ENCODE measurements around the gene TMEM80.

The TMEM80 gene

GRCh38 chr11:746289-747157 lies 50.9 kb downstream of the TMEM80 start:
- DNase-seq (ENCODE audit: low spot score) = peak; percentile 20

GRCh38 chr11:747158-748006 lies 51.8 kb downstream of the TMEM80 start, which contains the start of gene TALDO1:
Gene TALDO1 (plus strand): TSS chr11:747464. CDS start chr11:747482, 18 bp downstream.
- DNase-seq (ENCODE audit: low spot score) = peak; percentile 79

DNA sequence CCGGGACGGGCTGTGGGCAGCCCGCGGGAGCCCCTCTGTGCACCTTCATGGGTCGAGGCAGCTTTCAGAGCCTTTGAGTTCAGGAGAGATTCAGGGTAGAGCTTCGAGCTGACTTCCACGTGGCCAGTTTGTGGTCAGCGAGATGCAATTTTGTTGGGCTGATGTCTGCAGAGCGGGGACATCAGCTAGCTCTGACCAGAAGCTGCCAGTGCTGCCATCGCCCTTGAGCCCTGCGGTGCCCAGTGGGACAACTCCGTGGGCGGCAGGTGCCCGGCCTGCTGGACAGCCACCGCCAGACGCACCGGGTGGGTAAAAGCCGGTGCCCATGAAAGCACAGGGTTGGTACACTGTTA lies 52.4 kb downstream of the TMEM80 start:
- no peak for DNase-seq (ENCODE audit: low spot score)

DNA sequence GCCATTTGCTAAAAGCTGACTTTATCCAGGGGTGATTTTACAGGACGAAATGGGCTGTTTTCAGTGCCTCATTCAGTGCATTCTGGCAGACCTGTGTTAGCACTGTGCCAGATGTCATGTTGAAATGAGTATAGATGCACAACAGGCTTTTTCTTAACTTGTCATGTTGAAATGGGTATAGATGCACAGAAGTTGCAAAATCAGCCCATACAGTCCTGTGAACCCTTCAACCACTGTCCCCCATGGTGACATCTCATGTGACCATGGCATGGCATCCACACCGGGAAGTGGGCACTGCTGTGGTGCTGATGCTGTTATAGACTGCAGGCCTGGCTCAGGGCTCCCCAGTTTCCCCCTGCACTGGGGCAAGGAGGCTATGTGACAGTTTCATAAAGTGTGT lies 54.1 kb downstream of the TMEM80 start:
- DNase-seq (ENCODE audit: low spot score) = no peak

All from CD4-positive, alpha-beta T cell treated with Interleukin-6 at 100 ng/mL for 8 hours (primary cell).